Thoracic aorta (tissue), 2 donors: ENCODE results near the gene SLC28A3. TPM values are rescaled to one million over a fixed set of nuclear protein-coding genes. Genes with fewer than 3 reads are reported as not detected.

Experiments
- ATAC-seq: fragments of 150-250 bp; one replicate; pipeline ENCODE4 v1.8.0; 2017; ENCODE audit warnings: low read depth; ENCODE audit not compliant: insufficient number of reproducible peaks, low FRiP score
- DNase-seq: peaks from one replicate; pipeline ENCODE4 v3.0.0-alpha.2; 2020; ENCODE audit warnings: low spot score
- H3K27ac ChIP-seq, 2 donors: fragments of 200-600 bp; sonication (generic); 1 replicate in 1 of 2; 2 replicates in 1 of 2; pipeline ENCODE4 v1.5.1; 2016; ENCODE audit warnings: mild to moderate bottlenecking in 2 of 2, moderate library complexity in 2 of 2
- H3K27me3 ChIP-seq: fragments of 200-600 bp; sonication (generic); replicated peaks from 2 replicates; pipeline ENCODE4 v1.6.0; 2016; ENCODE audit warnings: mild to moderate bottlenecking; ENCODE audit not compliant: insufficient read depth
- H3K36me3 ChIP-seq: fragments of 200-600 bp; sonication (generic); one replicate; pipeline ENCODE4 v1.5.1; 2016
- H3K4me1 ChIP-seq, 2 donors: fragments of 200-600 bp; sonication (generic); 1 replicate in 1 of 2; 2 replicates in 1 of 2; pipeline versions ENCODE4 v1.5.1 to v1.6.0; 2016; ENCODE audit warnings: low read depth in 2 of 2, mild to moderate bottlenecking in 1 of 2; ENCODE audit not compliant: control insufficient read depth in 1 of 2
- H3K4me3 ChIP-seq: fragments of 200-600 bp; sonication (generic); 2 replicates; pipeline ENCODE4 v1.5.1; 2016; ENCODE audit warnings: mild to moderate bottlenecking
- H3K9me3 ChIP-seq: fragments of 200-600 bp; sonication (generic); 2 replicates; pipeline ENCODE4 v1.5.1; 2016
- CTCF ChIP-seq: fragments of 200-600 bp; sonication (generic); IDR thresholded peaks from one replicate; pipeline ENCODE4 v1.5.1; 2019; ENCODE audit warnings: antibody characterized with exemption
- total RNA-seq, 2 donors: library from RNA; depleted of rRNA; stranded (reverse); fragments of >200 nt; gene quantifications; one replicate each; pipeline versions ENCODE4 v1.1.0 to v1.2.3, GENCODE V29; 2016

The SLC28A3 gene
- total RNA-seq, 2 donors from 2014 or later, result 0.21 TPM; not detected in 1

- peaks cover 0 to 3% of the 10 kb centered on the region in 2 donors for H3K4me1 ChIP-seq
- no peak for TF ChIP-seq CTCF
- no peak for DNase-seq
- no peak for ATAC-seq
- no peaks in the 10 kb centered on the region for H3K36me3 ChIP-seq
- no peak overlapping the region for H3K4me3 ChIP-seq
- no peak overlapping the region for H3K27ac ChIP-seq
- H3K9me3 ChIP-seq, result no peaks in the 10 kb centered on the region
- no peaks in the 10 kb centered on the region for H3K27me3 ChIP-seq
Observed at GRCh38 chr9:84296146-84296843, 44.3 kb downstream of the SLC28A3 start.

- no peak overlapping the region for H3K27ac ChIP-seq
- no peaks in the 10 kb centered on the region for H3K27me3 ChIP-seq
- no peaks in the 10 kb centered on the region for H3K36me3 ChIP-seq
- DNase-seq (no peak), ATAC-seq (no peak)
- no peak overlapping the region for H3K4me3 ChIP-seq
- no peak for TF ChIP-seq CTCF
- peaks cover 0 to 3% of the 10 kb centered on the region in 2 donors for H3K4me1 ChIP-seq
- H3K9me3 ChIP-seq, result no peaks in the 10 kb centered on the region
Observed at GRCh38 chr9:84294241-84294950, 46.2 kb downstream of the SLC28A3 start.

- Histone ChIP-seq H3K27ac (no peak overlapping the region), H3K9me3 (no peaks in the 10 kb centered on the region), H3K4me3 (no peak overlapping the region), H3K27me3 (no peaks in the 10 kb centered on the region), H3K4me1 (peaks cover 0 to 3% of the 10 kb centered on the region in 2 donors), H3K36me3 (no peaks in the 10 kb centered on the region)
- no peak for TF ChIP-seq CTCF
- ATAC-seq (no peak), DNase-seq (no peak)
Observed at GRCh38 chr9:84293001-84293798, 47.4 kb downstream of the SLC28A3 start.

- Histone ChIP-seq H3K4me3 (no peak overlapping the region), H3K9me3 (no peaks in the 10 kb centered on the region), H3K4me1 (no peaks in the 10 kb centered on the region), H3K36me3 (no peaks in the 10 kb centered on the region), H3K27me3 (no peaks in the 10 kb centered on the region), H3K27ac (no peak overlapping the region)
- TF ChIP-seq CTCF, result no peak
- no peak for ATAC-seq
- no peak for DNase-seq
Observed at GRCh38 chr9:84285381-84285780, 55.2 kb downstream of the SLC28A3 start.

GRCh38 chr9:84283946-84284345 is 56.6 kb downstream of the SLC28A3 start:
- H3K9me3 ChIP-seq, result no peaks in the 10 kb centered on the region
- ATAC-seq, result no peak
- no peaks in the 10 kb centered on the region for H3K36me3 ChIP-seq
- no peaks in the 10 kb centered on the region for H3K27me3 ChIP-seq
- DNase-seq, result no peak
- no peaks in the 10 kb centered on the region for H3K4me1 ChIP-seq
- H3K27ac ChIP-seq, result no peak overlapping the region
- no peak for TF ChIP-seq CTCF
- no peak overlapping the region for H3K4me3 ChIP-seq
